Measurements from ENCODE around the gene TIPARP.

DNA sequence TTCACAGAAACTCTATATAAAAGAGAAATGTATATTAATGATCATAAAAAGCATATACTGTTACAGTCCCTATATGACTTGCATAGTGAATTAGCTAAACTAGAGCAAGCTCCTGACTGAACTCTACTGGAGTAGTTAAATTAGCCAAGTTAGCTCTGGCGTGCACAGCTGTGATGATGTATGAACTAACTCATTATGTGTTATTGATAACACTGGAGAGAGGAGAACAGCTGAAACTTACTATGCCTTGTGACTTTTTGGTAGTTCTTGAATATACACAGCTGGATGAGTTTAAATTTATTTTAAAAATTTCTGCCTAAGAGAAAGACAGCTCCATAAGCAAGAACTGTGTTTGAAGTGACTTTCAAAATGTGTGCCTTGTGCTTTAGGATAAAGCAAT is 8.1 kb downstream of the TIPARP start:
- TF ChIP-seq CTCF (IDR thresholded peaks at IDR 0.05; ENCODE audit: low read length) (no peak), EZH2 (optimal IDR thresholded peaks at IDR 0.05; ENCODE audit: low read depth, low read length) (no peak)

All from MM.1S (cell line).